HT1080 (cell line): Measurements from ENCODE around the gene CRACR2A. TPM values are rescaled to one million over a fixed set of nuclear protein-coding genes. Genes with fewer than 3 reads are reported as not detected.

Source experiments
- DNase-seq: peaks from one replicate; pipeline ENCODE4 v3.0.0-alpha.2; 2015; ENCODE audit warnings: low read depth
- polyA plus RNA-seq, 2 experiments: library from polyadenylated mRNA; depleted of rRNA; stranded (reverse); fragments of >200 nt; gene quantifications; 2 replicates each; pipeline ENCODE4 v1.2.3, GENCODE V29; 2015
- total RNA-seq: library from RNA; depleted of rRNA; stranded (reverse); fragments of >200 nt; shearing (Covaris generic); gene quantifications from 2 replicates; pipeline ENCODE4 v1.2.3, GENCODE V29; 2014; rRNA removed

Gene CRACR2A
- total RNA-seq: 29.8 and 33.3 TPM in 2 replicates
- polyA plus RNA-seq (2015; cell fraction: cytosol; rRNA removed): 17.0 and 18.4 TPM in 2 replicates
- polyA plus RNA-seq (2015; cell fraction: nucleus; rRNA removed): 15.3 and 21.0 TPM in 2 replicates

DNA sequence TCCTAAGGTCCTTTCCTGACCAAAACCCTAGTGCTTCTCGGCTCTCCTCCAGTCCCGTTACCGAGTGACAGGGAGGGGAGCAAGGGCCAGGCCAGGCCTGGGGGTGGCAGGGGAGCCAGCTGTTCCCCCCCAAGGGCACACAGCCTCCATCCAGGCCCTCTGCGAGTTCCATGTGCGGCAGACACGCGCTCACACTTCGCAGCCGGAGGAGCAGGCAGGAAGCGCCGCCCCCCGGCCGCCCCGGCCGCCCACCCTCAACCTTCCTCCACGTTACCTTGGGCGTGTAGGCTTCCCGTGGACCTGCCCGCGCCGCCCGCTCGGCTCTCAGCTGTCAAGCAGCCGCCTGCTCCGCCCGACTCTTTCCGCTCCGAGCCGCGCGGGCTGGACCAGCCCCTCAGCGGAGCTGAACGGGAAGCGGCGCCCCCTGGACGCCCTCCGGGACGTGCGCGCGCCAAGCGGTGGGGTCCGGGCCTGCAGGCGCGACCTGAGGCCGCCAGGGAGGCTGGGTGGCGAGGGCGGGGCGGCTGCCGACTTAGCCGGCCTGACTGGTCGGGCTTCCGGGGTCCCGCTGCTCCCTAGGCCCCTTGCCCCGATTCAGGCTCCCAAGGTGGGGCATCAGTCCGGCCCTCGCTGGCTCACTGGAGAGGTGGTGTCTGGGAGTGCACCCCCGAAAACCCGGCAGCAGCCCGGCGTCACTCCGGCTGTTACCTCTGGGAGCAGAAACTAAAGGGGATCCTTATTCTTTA, at the start of gene CRACR2A:
TSS of gene CRACR2A (minus strand) at position 369 of the 746 bp plus-strand sequence. CDS start 56,110 bp downstream, outside the sequence.
- peak; percentile 83 for DNase-seq

DNA sequence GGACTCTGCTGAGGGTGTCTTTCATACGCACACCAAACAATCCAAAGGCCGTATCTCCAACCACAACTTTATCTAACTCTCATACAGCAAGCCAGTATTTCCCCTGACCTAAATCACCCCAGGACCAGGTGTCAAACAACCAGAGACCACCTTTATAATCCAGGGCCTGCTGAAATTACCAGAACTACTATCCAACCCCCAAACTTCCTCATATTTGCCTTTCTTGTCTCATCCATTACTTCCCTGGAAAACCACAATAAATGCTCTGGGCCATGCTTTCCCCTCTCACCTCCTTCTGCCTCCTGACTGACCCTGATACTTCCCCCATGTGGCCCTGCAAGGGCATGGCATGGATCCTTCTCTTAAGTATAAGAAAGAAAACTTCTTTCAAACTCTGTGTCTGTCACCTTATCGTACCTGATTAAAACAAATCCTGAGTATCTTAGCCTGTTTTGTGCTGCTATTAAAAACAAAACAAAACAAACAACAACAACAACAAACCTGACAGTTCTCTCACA, 44.7 kb upstream of the CRACR2A start:
- no peak for DNase-seq

GRCh38 chr12:3795492-3796133, 42.7 kb upstream of the CRACR2A start:
- DNase-seq: no peak

GRCh38 chr12:3795066-3795465, 42.2 kb upstream of the CRACR2A start:
- DNase-seq: no peak

DNA sequence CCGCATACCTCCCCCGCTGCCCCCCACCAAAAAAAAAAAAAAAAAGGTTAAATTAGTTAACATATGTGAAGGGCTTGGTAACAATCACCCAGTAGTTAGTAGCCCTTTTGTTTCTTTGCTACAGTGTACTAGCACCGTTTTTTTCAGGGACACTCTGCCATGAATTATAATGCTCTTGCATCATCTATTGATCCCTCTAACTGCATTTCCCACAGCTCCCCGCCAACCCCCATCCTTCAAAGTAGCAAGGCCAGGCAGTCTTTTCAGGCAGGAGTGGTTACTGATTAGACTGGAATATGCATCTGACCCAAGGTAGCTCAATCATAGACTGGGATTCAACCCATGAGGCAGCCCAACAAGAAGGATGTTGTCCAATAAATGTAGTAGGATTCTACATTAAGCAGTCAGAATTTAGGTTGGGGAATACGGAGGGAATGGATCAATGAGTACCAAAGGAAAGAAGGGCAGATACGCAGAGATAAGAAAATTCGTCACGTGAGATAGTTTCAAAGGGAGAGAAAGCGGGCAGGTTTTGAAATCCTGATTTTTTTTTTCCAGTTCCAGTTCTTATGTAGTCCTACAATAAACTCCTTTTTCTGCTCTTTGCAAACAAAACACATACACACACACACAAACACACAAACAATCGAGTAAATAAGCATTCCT, 39.8 kb upstream of the CRACR2A start:
- DNase-seq: no peak

DNA sequence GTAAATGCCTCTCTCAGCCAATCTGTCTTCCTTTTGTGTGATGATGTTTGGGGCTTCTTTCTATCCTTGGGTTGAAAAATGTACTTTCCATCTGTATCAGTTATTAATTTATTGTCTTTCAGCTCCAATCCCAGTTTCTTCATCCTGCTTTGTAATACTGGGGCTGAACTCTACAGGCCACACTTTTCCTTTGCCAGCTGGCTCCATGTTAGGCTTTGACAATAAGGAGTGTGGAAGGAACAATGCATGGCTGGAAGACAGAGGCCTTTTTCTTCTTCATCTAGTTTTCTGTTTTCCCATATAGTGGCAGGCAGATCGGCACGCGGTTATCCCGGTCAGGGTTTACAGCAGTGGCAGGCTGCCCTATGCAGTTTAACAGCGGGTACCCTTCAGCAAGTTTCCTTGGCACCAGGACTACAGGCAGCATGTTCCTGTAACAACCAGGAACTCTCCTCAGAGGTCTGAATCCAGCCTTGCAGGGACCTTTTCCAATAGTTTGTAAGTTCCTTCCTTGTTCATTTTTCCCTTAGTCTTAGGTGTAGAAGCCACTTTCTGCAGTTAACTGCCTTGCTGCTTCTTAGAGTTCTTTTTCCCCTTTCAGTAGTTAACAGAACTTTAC, 38.5 kb upstream of the CRACR2A start:
- DNase-seq: no peak

DNA sequence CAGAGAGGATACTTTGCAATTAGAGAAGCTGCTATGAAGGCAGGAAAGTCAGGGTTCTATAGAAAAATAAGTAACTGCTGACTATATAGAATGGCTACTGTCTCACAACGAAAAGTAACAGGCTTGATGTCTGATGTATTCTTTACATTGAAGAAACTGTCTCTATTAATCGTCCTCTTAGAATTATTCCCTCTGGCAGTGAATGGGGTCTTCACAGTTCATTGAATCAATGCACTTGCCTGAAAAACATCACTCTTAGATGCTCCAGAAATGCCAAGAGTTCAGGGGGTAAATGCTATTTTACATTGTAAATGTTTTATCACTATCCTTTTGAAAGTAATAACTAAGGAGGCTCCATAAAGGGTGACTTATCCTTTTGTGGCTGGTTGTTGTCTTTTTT, 37.7 kb upstream of the CRACR2A start:
- DNase-seq: no peak

DNA sequence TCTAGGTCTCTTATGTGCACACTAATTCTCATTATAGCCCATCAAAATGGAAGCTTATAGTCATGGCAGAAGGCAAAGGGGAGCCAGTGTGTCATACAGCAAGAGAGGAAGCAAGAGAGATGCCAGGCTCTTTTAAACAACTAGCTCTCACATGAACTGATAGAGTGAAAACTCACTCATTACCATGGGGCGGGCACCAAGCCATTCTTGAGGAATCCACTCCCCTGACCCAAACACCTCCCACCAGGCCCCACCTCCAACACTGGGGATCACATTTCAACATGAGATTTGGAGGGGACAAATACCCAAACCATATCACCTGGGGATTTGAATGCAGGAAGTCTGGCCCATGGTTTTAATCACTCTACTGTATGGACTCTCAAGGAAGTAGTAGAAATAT, 36.9 kb upstream of the CRACR2A start:
- no peak for DNase-seq

- DNase-seq: peak; percentile 39
Measured at GRCh38 chr12:3777206-3777809, 24.4 kb upstream of the CRACR2A start.

DNA sequence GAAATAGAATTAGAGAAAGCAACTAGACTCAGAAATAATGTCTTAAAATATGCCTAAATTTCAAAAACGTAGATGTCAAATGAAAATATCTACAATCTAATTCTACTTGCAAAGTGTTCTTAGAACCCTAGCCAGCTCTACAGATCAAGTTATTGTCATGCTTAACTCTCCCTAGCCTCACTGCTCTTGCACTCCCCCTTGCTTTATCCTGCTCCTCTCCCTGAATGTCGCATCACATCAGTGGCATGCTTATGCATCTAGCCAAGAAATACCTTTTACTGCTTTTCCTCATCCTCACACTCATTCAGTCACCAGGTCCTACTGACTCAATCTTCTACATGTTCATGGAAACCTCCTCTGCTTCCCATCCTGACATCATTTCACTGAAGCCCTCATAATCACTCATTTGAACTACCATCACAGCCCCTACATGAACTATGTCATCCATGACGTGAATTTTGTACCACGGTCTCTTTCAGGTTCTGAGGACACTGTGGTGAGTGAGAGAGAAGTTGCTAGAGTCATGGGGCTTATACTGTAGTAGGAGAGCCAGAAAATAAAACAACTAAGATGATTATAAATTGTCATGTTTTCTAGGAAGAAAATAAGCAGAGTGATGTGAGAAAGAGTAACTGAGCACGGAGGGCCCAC, 22.6 kb upstream of the CRACR2A start:
- DNase-seq: no peak

GRCh38 chr12:3772380-3772779, 19.5 kb upstream of the CRACR2A start:
- DNase-seq: peak; percentile 41

DNA sequence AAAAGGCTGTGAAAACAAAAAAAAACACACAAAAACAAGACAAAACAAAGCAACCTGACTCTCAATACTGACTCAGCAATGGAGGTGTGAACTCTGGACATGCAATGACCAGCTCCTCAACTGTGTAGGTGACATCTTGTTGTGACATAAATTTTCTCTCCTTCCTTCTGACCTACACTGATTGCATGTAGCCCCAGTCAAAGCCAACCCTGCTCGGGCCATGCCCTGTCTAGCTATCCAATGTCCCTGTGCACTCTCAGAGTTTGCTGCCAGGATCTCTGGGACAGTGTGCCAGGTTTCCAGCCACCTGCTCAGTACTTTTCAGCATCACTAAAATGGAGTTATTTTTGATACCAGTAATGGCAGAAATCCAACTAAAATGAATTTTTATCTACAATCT, 18.9 kb upstream of the CRACR2A start:
- no peak for DNase-seq

GRCh38 chr12:3770891-3771290, 18.0 kb upstream of the CRACR2A start:
- peak; percentile 78 for DNase-seq

DNA sequence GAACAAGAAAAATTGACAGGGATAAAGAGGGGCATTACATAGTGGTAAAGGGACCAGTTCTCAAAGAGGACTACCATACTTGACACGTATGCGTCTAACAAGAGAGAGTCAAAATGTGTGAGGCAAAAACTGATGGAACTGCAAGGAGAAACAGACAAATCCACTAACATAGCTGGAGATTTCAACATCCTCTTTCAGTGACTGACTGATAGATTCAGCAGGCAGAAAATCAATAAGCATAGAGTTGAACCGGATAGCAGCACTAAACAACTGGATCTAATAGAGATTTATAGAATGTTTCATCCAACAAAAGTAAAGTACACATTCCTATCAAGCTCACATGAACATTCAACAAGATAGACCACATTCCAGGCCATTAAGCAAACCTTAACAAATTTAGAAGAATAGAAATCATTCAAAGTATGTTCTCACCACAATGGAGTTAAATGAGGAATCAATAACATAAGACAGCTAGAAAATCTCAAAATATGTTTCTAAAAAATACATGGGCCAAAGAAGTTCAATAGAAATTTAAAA, 16.1 kb upstream of the CRACR2A start:
- DNase-seq: no peak

DNA sequence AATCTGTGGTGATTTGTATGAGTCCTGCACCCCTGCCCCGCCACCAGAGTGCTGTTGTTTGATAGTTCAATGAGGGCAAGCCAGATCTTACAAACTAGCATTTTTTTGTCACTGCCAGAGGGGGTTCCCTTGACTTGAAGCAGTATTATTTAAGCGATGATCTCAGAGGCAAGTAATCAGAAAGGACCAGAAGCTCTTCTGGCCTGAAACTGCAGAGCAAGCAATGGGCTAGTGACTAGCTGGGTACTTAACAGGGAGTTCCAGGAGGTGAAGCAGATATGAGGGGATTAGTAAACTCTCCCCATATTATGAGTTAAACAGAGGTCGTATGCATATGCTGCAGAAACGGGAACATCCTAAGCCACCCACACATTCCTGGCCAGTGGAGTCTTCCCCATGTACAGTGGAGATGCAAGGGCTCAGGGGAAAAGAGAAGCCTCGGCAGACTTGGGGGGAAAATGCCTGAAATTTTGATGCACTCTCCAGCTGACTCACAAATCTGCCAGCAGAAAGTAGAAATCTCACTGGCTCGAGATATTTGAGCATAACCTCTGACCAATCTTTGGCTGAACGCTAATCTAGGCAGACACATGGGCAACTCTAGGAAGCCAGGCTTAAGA, 8.3 kb upstream of the CRACR2A start:
- no peak for DNase-seq

GRCh38 chr12:3759878-3760277, 7.0 kb upstream of the CRACR2A start:
- no peak for DNase-seq

GRCh38 chr12:3757261-3757660, 4.4 kb upstream of the CRACR2A start:
- no peak for DNase-seq

GRCh38 chr12:3755898-3756297, 3.0 kb upstream of the CRACR2A start:
- no peak for DNase-seq

DNA sequence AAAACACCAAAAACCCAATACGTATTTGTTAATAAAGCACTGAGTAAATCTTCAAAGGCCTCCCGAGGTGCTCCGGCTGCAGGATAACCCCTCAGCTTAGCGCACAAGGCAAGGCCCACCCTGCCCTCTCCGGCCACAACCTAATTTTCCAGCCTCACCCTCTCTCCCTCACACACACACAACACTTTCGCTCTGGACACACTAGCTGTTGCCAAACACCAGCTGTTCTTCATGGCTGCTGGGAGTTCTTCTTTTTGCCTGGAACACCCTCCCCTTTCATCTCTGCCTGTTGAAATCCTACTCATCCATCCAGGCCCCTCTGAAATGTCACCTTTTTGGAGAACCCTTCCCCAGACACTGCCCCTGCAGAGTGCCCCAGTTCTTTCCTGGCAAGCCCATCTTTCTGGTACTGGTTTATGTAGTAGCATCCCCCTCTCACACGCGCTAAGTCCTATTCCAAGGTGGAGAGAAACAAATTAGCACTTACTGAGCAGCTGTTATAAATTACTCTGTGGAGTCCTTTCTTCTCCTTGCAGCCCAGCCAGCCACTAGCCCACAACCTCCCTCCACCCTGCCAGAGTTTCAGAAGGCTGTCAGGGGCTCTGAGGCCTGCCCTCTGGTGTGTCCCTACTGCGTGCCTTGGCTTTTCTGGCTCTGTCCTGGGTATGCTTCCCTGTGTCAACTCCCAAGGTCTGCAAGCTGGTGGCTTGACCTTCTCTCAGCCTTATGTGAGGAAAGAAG, 805 bp upstream of the CRACR2A start:
- no peak for DNase-seq
